Measurements from ENCODE around the gene KDM4C. TPM values are rescaled to one million over a fixed set of nuclear protein-coding genes. Genes with fewer than 3 reads are reported as not detected.
"Not testable (repeated sequence)": the region's sequence is repeated elsewhere in the genome, so short reads cannot be mapped to it uniquely, and the experiment has no call there.

KDM4C gene
- total and polyA plus RNA-seq, 2 of the 8 experiments (the other 6 are each of a cell fraction or from before 2014, with no cell fraction given) = 13.0 to 26.1 TPM

- H2BK20ac ChIP-seq (ENCODE audit: low read length); H2AK5ac ChIP-seq (ENCODE audit: low read depth, low read length); H3K18ac ChIP-seq (ENCODE audit: extremely low read depth, low read length); H2AFZ ChIP-seq (ENCODE audit: low read length); H3K27me3 ChIP-seq (replicated peaks in 1 of 4; ENCODE audit: control insufficient read depth in 3 of 4, extremely low read depth in 1 of 4, insufficient read depth in 3 of 4, low read length in 3 of 4); H4K5ac ChIP-seq (ENCODE audit: insufficient read length, low read depth, low read length); H4K20me1 ChIP-seq (replicated peaks in 1 of 2; ENCODE audit: control insufficient read depth in 1 of 2, insufficient read depth in 2 of 2, low read length in 2 of 2); H3K79me1 ChIP-seq (ENCODE audit: low read depth, low read length); H2BK15ac ChIP-seq (ENCODE audit: low read length); H3K9me3 ChIP-seq (ENCODE audit: insufficient read depth in 2 of 2, low read depth in 1 of 2, low read length in 1 of 2); H2BK5ac ChIP-seq (ENCODE audit: low read depth, low read length); H3K4ac ChIP-seq (replicated peaks; ENCODE audit: insufficient read length, low read depth, low read length); H3K23me2 ChIP-seq (ENCODE audit: low read depth, low read length); POLR2A ChIA-PET (ENCODE audit: partially characterized antibody); H2BK120ac ChIP-seq (replicated peaks; ENCODE audit: low read depth, low read length); H3K4me3 ChIP-seq (ENCODE audit: extremely low read depth in 1 of 4, insufficient read depth in 2 of 4, low read depth in 3 of 4, low read length in 4 of 4); H4K91ac ChIP-seq (replicated peaks; ENCODE audit: insufficient read length, low read length); FAIRE-seq; H2BK12ac ChIP-seq (ENCODE audit: low read depth, low read length); DNase-seq (ENCODE audit: low read depth in 1 of 2, low spot score in 2 of 2); H3K14ac ChIP-seq (ENCODE audit: insufficient read length); H3K27ac ChIP-seq (ENCODE audit: low read depth, low read length); H3K36me3 ChIP-seq (ENCODE audit: control insufficient read depth in 2 of 4, insufficient read depth in 4 of 4, low read length in 3 of 4); H3K23ac ChIP-seq (ENCODE audit: insufficient read length); H3K4me2 ChIP-seq (ENCODE audit: insufficient read depth in 1 of 2, low read depth in 2 of 2, low read length in 2 of 2); H3K56ac ChIP-seq (replicated peaks; ENCODE audit: insufficient read length, low read depth, low read length); H4K8ac ChIP-seq (ENCODE audit: extremely low read depth, insufficient read depth, low read length); H3K9ac ChIP-seq (replicated peaks in 1 of 4; ENCODE audit: extremely low read depth in 1 of 4, low read depth in 3 of 4, low read length in 3 of 4): not testable (repeated sequence)
- Histone ChIP-seq H3K4me1 (replicated peaks in 1 of 4; ENCODE audit: control insufficient read depth in 3 of 4, insufficient read depth in 4 of 4, low read length in 3 of 4) (peaks cover 1 to 19% (median 10%) of the 10 kb centered on the region in 4 experiments; a peak in 5 of 7 replicates), H3K79me2 (ENCODE audit: control insufficient read depth in 1 of 2, insufficient read depth in 2 of 2, low read length in 2 of 2) (peaks cover 0 to 78% of the 10 kb centered on the region in 2 experiments)
- CTCF ChIA-PET (ENCODE audit: partially characterized antibody) = interaction anchor here (0.8 kb wide), 1 partner anchor 12 kb away, joined by 3 read pairs; no protein-coding TSS in a partner anchor
- 91% methylated on average over 4 of the region's 4 CpGs; no CpG with 5 or more reads in 1 of the 2 experiments for WGBS, 2 experiments (ENCODE audit: extremely low coverage in 1 of 2, insufficient coverage in 1 of 2, insufficient read length in 1 of 2, insufficient replicate concordance in 2 of 2, low coverage in 1 of 2, low lambda C conversion rate in 2 of 2, missing lambda C conversion rate in 1 of 2)
Measured at GRCh38 chr9:6768587-6768986, 10.8 kb downstream of the KDM4C start.

Data from H1 (cell line).